ENCODE measurements around the gene ERP29. TPM values are rescaled to one million over a fixed set of nuclear protein-coding genes. Genes with fewer than 3 reads are reported as not detected.
"Not testable (repeated sequence)": the region's sequence is repeated elsewhere in the genome, so short reads cannot be mapped to it uniquely, and the experiment has no call there.

Gene ERP29
- total RNA-seq, 1 donor from 2014 or later: 144 TPM

DNA sequence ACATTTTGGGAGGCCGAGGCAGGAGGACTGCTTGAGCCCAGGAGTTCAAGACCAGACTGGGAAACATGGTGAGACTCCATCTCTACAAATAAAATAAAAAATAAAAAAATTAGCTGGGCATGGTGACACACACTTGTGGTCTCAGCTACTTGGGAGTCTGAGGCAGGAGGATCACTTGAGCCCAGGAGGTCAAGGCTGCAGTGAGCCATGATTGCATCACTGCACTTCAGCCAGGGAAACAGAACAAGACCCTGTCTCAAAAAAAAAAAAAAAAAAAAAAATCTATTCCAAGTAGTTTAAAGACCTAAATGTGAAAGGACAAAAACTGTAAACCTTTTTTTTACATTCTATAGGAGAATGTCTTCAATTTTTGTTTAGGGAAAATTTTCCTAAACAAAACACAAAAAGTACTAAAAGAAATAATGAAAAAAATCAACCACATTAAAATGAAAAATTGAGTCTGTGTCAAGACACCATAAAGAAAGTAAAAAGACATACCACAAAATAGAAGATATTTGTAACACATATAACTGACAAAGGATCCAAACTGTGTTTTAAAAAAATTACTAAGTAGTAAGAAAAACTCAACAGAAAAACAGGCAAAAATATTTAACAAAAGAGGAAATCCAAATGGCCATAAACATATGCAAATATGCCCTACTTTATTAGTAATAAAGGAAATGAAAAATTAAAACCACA lies 17.3 kb upstream of the ERP29 start:
- TF ChIP-seq, protein P1, sequence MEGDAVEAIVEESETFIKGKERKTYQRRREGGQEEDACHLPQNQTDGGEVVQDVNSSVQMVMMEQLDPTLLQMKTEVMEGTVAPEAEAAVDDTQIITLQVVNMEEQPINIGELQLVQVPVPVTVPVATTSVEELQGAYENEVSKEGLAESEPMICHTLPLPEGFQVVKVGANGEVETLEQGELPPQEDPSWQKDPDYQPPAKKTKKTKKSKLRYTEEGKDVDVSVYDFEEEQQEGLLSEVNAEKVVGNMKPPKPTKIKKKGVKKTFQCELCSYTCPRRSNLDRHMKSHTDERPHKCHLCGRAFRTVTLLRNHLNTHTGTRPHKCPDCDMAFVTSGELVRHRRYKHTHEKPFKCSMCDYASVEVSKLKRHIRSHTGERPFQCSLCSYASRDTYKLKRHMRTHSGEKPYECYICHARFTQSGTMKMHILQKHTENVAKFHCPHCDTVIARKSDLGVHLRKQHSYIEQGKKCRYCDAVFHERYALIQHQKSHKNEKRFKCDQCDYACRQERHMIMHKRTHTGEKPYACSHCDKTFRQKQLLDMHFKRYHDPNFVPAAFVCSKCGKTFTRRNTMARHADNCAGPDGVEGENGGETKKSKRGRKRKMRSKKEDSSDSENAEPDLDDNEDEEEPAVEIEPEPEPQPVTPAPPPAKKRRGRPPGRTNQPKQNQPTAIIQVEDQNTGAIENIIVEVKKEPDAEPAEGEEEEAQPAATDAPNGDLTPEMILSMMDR (IDR thresholded peaks at IDR 0.05; ENCODE audit: unreplicated experiment): no peak
- Mint-ChIP-seq H3K27me3 (no peaks in the 10 kb centered on the region), H3K36me3 (ENCODE audit: insufficient read depth) (no peaks in the 10 kb centered on the region), H3K4me3 (ENCODE audit: low read depth) (no peak overlapping the region), H3K9me3 (ENCODE audit: low read depth) (no peaks in the 10 kb centered on the region), H3K27ac (no peak overlapping the region), H3K4me1 (ENCODE audit: low read depth) (peaks cover 4% of the 10 kb centered on the region)
- no peak for DNase-seq (ENCODE audit: low spot score, unreplicated experiment)

DNA sequence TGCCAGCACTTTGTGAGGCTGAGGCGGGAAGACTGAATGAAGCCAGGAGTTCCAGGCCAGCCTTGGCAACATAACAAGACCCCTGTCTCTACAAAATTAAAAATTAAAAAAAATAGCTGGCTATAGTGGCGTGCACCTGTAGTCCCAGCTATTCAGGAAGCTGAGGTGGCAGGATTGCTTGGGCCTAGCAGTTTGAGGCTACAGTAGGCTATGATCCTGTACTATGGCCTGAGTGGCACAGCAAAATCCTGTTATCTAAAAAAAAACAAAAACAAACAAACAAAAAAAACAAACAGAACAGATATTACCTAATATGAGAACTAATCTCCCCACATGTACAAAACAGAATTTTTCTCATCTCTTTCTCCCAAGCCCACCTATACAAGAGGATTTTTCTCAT lies 15.9 kb upstream of the ERP29 start:
- H3K27ac Mint-ChIP-seq: no peak overlapping the region
- no peak overlapping the region for H3K4me3 Mint-ChIP-seq (ENCODE audit: low read depth)
- no peak for DNase-seq (ENCODE audit: low spot score, unreplicated experiment)
- peaks cover 4% of the 10 kb centered on the region for H3K4me1 Mint-ChIP-seq (ENCODE audit: low read depth)
- H3K27me3 Mint-ChIP-seq: no peaks in the 10 kb centered on the region
- TF ChIP-seq, protein P1 (IDR thresholded peaks at IDR 0.05; ENCODE audit: unreplicated experiment): no peak
- no peaks in the 10 kb centered on the region for H3K9me3 Mint-ChIP-seq (ENCODE audit: low read depth)
- H3K36me3 Mint-ChIP-seq (ENCODE audit: insufficient read depth): no peaks in the 10 kb centered on the region

DNA sequence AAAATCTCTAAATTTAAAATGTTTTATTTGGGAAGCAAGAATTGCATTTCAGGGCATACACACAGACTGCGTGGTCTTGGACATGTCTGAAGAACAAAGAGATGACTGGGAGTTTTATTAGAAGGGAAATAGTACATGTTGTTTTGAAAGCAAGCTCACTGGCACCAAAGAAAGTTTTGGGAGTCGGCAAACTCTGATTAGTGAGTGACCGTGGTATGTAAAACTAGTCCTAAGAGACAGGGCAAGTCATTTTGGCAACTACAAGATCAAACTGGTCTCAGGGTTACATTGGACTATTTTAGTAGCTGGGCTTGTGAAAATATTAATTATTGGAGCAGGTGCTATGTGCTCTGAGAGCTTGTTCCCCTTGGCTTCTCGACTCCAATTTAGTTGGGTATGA lies 15.2 kb upstream of the ERP29 start:
- H3K4me1 Mint-ChIP-seq (ENCODE audit: low read depth): peaks cover 4% of the 10 kb centered on the region
- TF ChIP-seq, protein P1 (IDR thresholded peaks at IDR 0.05; ENCODE audit: unreplicated experiment): no peak
- DNase-seq (ENCODE audit: low spot score, unreplicated experiment): no peak
- H3K9me3 Mint-ChIP-seq (ENCODE audit: low read depth): no peaks in the 10 kb centered on the region
- H3K27ac Mint-ChIP-seq: no peak overlapping the region
- H3K36me3 Mint-ChIP-seq (ENCODE audit: insufficient read depth): no peaks in the 10 kb centered on the region
- H3K27me3 Mint-ChIP-seq: no peaks in the 10 kb centered on the region
- H3K4me3 Mint-ChIP-seq (ENCODE audit: low read depth): no peak overlapping the region

DNA sequence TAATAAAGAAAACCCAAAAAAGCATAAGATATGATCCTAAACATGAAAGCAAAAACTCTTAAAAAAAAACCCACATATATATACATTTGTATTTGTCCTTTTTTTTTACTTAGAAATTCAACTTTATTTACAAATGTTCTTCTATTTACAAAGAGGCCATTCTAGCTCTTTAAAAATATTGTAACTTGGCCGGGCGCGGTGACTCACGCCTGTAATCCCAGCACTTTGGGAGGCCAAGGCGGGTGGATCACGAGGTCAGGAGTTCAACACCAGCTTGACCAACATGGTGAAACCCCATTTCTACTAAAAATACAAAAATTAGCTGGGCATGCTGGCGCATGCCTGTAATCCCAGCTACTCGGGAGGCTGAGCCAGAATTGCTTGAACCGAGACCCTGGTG lies 14.1 kb upstream of the ERP29 start:
- H3K4me3 Mint-ChIP-seq (ENCODE audit: low read depth); H3K27ac Mint-ChIP-seq; H3K27me3 Mint-ChIP-seq; H3K4me1 Mint-ChIP-seq (ENCODE audit: low read depth); H3K9me3 Mint-ChIP-seq (ENCODE audit: low read depth); H3K36me3 Mint-ChIP-seq (ENCODE audit: insufficient read depth); DNase-seq (ENCODE audit: low spot score, unreplicated experiment): not testable (repeated sequence)

DNA sequence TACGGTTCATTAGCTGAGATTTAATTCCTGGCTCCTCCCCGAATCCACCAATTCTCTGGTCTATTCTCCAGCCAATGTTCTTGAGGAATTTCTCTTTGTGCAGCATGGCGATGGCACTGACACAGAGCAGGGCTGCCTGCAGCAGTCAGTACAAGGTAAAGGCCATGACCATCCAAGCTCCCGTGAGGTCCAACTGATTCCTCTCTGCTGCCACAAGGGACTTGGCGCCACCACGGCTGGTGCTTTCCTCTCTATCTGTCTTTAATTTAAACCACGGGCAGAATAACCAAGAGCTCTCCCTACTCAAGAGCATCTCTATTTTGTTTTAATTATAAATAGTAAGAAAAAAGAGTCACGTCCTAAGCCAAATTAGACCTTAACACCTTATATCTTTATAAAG lies 12.4 kb upstream of the ERP29 start:
- H3K27ac Mint-ChIP-seq: no peak overlapping the region
- H3K4me1 Mint-ChIP-seq (ENCODE audit: low read depth): peaks cover 5% of the 10 kb centered on the region
- H3K36me3 Mint-ChIP-seq (ENCODE audit: insufficient read depth): peaks cover 3% of the 10 kb centered on the region
- TF ChIP-seq, protein P1 (IDR thresholded peaks at IDR 0.05; ENCODE audit: unreplicated experiment): no peak
- H3K9me3 Mint-ChIP-seq (ENCODE audit: low read depth): no peaks in the 10 kb centered on the region
- no peaks in the 10 kb centered on the region for H3K27me3 Mint-ChIP-seq
- H3K4me3 Mint-ChIP-seq (ENCODE audit: low read depth): no peak overlapping the region
- no peak for DNase-seq (ENCODE audit: low spot score, unreplicated experiment)

DNA sequence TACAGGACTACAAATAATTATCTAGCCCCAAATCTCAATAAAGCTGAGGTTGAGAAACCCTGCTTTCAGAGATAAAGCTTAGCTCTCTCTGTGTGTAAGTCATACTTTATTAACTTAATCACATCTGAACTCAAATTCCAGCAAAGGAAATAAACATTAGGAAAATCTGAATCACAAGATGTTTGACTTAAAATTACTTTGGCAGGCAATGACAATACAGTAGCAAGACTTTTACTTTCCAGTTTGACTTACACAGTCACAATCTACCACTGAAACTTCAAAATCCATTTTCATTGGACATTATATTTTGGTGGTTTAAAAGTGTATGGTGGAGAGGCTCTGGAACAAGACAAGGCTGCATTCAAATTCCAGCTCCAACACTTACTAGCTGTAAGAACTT lies 11.7 kb upstream of the ERP29 start:
- Mint-ChIP-seq H3K4me3 (ENCODE audit: low read depth) (no peak overlapping the region), H3K4me1 (ENCODE audit: low read depth) (peaks cover 9% of the 10 kb centered on the region), H3K27ac (no peak overlapping the region), H3K9me3 (ENCODE audit: low read depth) (no peaks in the 10 kb centered on the region), H3K27me3 (no peaks in the 10 kb centered on the region), H3K36me3 (ENCODE audit: insufficient read depth) (peaks cover 3% of the 10 kb centered on the region)
- DNase-seq (ENCODE audit: low spot score, unreplicated experiment): no peak
- TF ChIP-seq, protein P1 (IDR thresholded peaks at IDR 0.05; ENCODE audit: unreplicated experiment): no peak

Measured in progenitor cell of endocrine pancreas (in vitro differentiated cells).